ENCODE measurements around the gene VPS13D.
"Not testable (repeated sequence)": the region's sequence is repeated elsewhere in the genome, so short reads cannot be mapped to it uniquely, and the experiment has no call there.

Gene VPS13D

GRCh38 chr1:12536023-12536639 lies 306.3 kb downstream of the VPS13D start:
- no peak for DNase-seq (ENCODE audit: low read depth, low spot score)
- Histone ChIP-seq H3K9ac (ENCODE audit: insufficient read length, low read depth) (no peak overlapping the region), H3K4me3 (ENCODE audit: insufficient read length, low read depth) (no peak overlapping the region)

GRCh38 chr1:12537294-12537693 lies 307.5 kb downstream of the VPS13D start:
- peaks cover 13% of the 10 kb centered on the region for H3K4me1 ChIP-seq (ENCODE audit: insufficient read depth, insufficient read length)
- no peaks in the 10 kb centered on the region for H3K9me3 ChIP-seq (ENCODE audit: insufficient read depth, low read length)
- no peak overlapping the region for H3K9ac ChIP-seq (ENCODE audit: insufficient read length, low read depth)
- H3K27me3 ChIP-seq (ENCODE audit: insufficient read depth, insufficient read length) = no peaks in the 10 kb centered on the region
- H3K36me3 ChIP-seq (ENCODE audit: insufficient read depth, insufficient read length, low read length) = no peaks in the 10 kb centered on the region
- TF ChIP-seq YY1 (IDR thresholded peaks at IDR 0.05; ENCODE audit: insufficient read depth, insufficient read length) (no peak), SUZ12 (IDR thresholded peaks at IDR 0.05; ENCODE audit: extremely low read depth, insufficient read depth, insufficient read length) (no peak), ZNF274 (IDR thresholded peaks at IDR 0.05; ENCODE audit: low read depth, low read length) (no peak)
- no peak overlapping the region for H3K4me3 ChIP-seq (ENCODE audit: insufficient read length, low read depth)
- DNase-seq (ENCODE audit: low read depth, low spot score) = no peak

More at GRCh38 chr1:12536023-12536639, 306.3 kb downstream of the VPS13D start:
- no peaks in the 10 kb centered on the region for H3K9me3 ChIP-seq (ENCODE audit: insufficient read depth, low read length)
- TF ChIP-seq ZNF274 (IDR thresholded peaks at IDR 0.05; ENCODE audit: low read depth, low read length) (no peak), SUZ12 (IDR thresholded peaks at IDR 0.05; ENCODE audit: extremely low read depth, insufficient read depth, insufficient read length) (no peak), YY1 (IDR thresholded peaks at IDR 0.05; ENCODE audit: insufficient read depth, insufficient read length) (no peak)
- no peaks in the 10 kb centered on the region for H3K36me3 ChIP-seq (ENCODE audit: insufficient read depth, insufficient read length, low read length)
- peaks cover 8% of the 10 kb centered on the region for H3K4me1 ChIP-seq (ENCODE audit: insufficient read depth, insufficient read length)
- no peaks in the 10 kb centered on the region for H3K27me3 ChIP-seq (ENCODE audit: insufficient read depth, insufficient read length)

- H3K4me3 ChIP-seq (ENCODE audit: insufficient read length, low read depth) = no peak overlapping the region
- H3K9me3 ChIP-seq (ENCODE audit: insufficient read depth, low read length) = no peaks in the 10 kb centered on the region
- TF ChIP-seq SUZ12 (IDR thresholded peaks at IDR 0.05; ENCODE audit: extremely low read depth, insufficient read depth, insufficient read length) = no peak
- no peak for TF ChIP-seq ZNF274 (IDR thresholded peaks at IDR 0.05; ENCODE audit: low read depth, low read length)
- no peak for TF ChIP-seq YY1 (IDR thresholded peaks at IDR 0.05; ENCODE audit: insufficient read depth, insufficient read length)
- no peak overlapping the region for H3K9ac ChIP-seq (ENCODE audit: insufficient read length, low read depth)
- no peaks in the 10 kb centered on the region for H3K36me3 ChIP-seq (ENCODE audit: insufficient read depth, insufficient read length, low read length)
- peaks cover 13% of the 10 kb centered on the region for H3K4me1 ChIP-seq (ENCODE audit: insufficient read depth, insufficient read length)
- no peak for DNase-seq (ENCODE audit: low read depth, low spot score)
- no peaks in the 10 kb centered on the region for H3K27me3 ChIP-seq (ENCODE audit: insufficient read depth, insufficient read length)
These were observed 308.2 kb downstream of the VPS13D start for GRCh38 chr1:12537906-12538461.

- H3K27me3 ChIP-seq (ENCODE audit: insufficient read depth, insufficient read length); H3K36me3 ChIP-seq (ENCODE audit: insufficient read depth, insufficient read length, low read length); H3K9ac ChIP-seq (ENCODE audit: insufficient read length, low read depth); H3K4me3 ChIP-seq (ENCODE audit: insufficient read length, low read depth); DNase-seq (ENCODE audit: low read depth, low spot score); H3K9me3 ChIP-seq (ENCODE audit: insufficient read depth, low read length): not testable (repeated sequence)
- peaks cover 13% of the 10 kb centered on the region for H3K4me1 ChIP-seq (ENCODE audit: insufficient read depth, insufficient read length)
These were observed 308.7 kb downstream of the VPS13D start for GRCh38 chr1:12538536-12538935.

- no peaks in the 10 kb centered on the region for H3K36me3 ChIP-seq (ENCODE audit: insufficient read depth, insufficient read length, low read length)
- no peak for TF ChIP-seq YY1 (IDR thresholded peaks at IDR 0.05; ENCODE audit: insufficient read depth, insufficient read length)
- no peak for TF ChIP-seq SUZ12 (IDR thresholded peaks at IDR 0.05; ENCODE audit: extremely low read depth, insufficient read depth, insufficient read length)
- no peak for TF ChIP-seq ZNF274 (IDR thresholded peaks at IDR 0.05; ENCODE audit: low read depth, low read length)
- H3K4me3 ChIP-seq (ENCODE audit: insufficient read length, low read depth) = no peak overlapping the region
- H3K4me1 ChIP-seq (ENCODE audit: insufficient read depth, insufficient read length) = peaks cover 13% of the 10 kb centered on the region
- no peak overlapping the region for H3K9ac ChIP-seq (ENCODE audit: insufficient read length, low read depth)
- H3K9me3 ChIP-seq (ENCODE audit: insufficient read depth, low read length) = no peaks in the 10 kb centered on the region
- H3K27me3 ChIP-seq (ENCODE audit: insufficient read depth, insufficient read length) = no peaks in the 10 kb centered on the region
- DNase-seq (ENCODE audit: low read depth, low spot score) = no peak
These were observed 309.5 kb downstream of the VPS13D start for GRCh38 chr1:12539320-12539704.

- no peak for TF ChIP-seq YY1 (IDR thresholded peaks at IDR 0.05; ENCODE audit: insufficient read depth, insufficient read length)
- no peak for TF ChIP-seq ZNF274 (IDR thresholded peaks at IDR 0.05; ENCODE audit: low read depth, low read length)
- no peak for TF ChIP-seq SUZ12 (IDR thresholded peaks at IDR 0.05; ENCODE audit: extremely low read depth, insufficient read depth, insufficient read length)
- no peak for DNase-seq (ENCODE audit: low read depth, low spot score)
- peak overlapping the region; percentile 42 for H3K9ac ChIP-seq (ENCODE audit: insufficient read length, low read depth)
- H3K27me3 ChIP-seq (ENCODE audit: insufficient read depth, insufficient read length) = no peaks in the 10 kb centered on the region
- peaks cover 13% of the 10 kb centered on the region for H3K4me1 ChIP-seq (ENCODE audit: insufficient read depth, insufficient read length)
- no peaks in the 10 kb centered on the region for H3K36me3 ChIP-seq (ENCODE audit: insufficient read depth, insufficient read length, low read length)
- no peaks in the 10 kb centered on the region for H3K9me3 ChIP-seq (ENCODE audit: insufficient read depth, low read length)
- H3K4me3 ChIP-seq (ENCODE audit: insufficient read length, low read depth) = peak overlapping the region; percentile 12
These were observed 310.1 kb downstream of the VPS13D start for GRCh38 chr1:12539705-12540579.

- Histone ChIP-seq H3K9me3 (ENCODE audit: insufficient read depth, low read length) (no peaks in the 10 kb centered on the region), H3K4me1 (ENCODE audit: insufficient read depth, insufficient read length) (peaks cover 13% of the 10 kb centered on the region), H3K36me3 (ENCODE audit: insufficient read depth, insufficient read length, low read length) (no peaks in the 10 kb centered on the region), H3K9ac (ENCODE audit: insufficient read length, low read depth) (peak overlapping the region; percentile 42), H3K4me3 (ENCODE audit: insufficient read length, low read depth) (peak overlapping the region; percentile 12), H3K27me3 (ENCODE audit: insufficient read depth, insufficient read length) (no peaks in the 10 kb centered on the region)
- DNase-seq (ENCODE audit: low read depth, low spot score) = no peak
- TF ChIP-seq SUZ12 (IDR thresholded peaks at IDR 0.05; ENCODE audit: extremely low read depth, insufficient read depth, insufficient read length) (no peak), ZNF274 (IDR thresholded peaks at IDR 0.05; ENCODE audit: low read depth, low read length) (no peak), YY1 (IDR thresholded peaks at IDR 0.05; ENCODE audit: insufficient read depth, insufficient read length) (no peak)
These were observed 310.9 kb downstream of the VPS13D start for GRCh38 chr1:12540580-12541273.

Measured in NT2/D1 (cell line).